GM18858 (cell line): Measurements from ENCODE around the gene RNF112.
"Not testable (repeated sequence)": the region's sequence is repeated elsewhere in the genome, so short reads cannot be mapped to it uniquely, and the experiment has no call there.

Experiments
- ATAC-seq: cut with Tn5 transposase; IDR thresholded peaks from one replicate; pipeline ENCODE4 v1.9.1; 2021; ENCODE audit not compliant: unreplicated experiment

Gene RNF112

GRCh38 chr17:19442731-19443130 is 31.7 kb downstream of the RNF112 start:
- no peak for ATAC-seq

DNA sequence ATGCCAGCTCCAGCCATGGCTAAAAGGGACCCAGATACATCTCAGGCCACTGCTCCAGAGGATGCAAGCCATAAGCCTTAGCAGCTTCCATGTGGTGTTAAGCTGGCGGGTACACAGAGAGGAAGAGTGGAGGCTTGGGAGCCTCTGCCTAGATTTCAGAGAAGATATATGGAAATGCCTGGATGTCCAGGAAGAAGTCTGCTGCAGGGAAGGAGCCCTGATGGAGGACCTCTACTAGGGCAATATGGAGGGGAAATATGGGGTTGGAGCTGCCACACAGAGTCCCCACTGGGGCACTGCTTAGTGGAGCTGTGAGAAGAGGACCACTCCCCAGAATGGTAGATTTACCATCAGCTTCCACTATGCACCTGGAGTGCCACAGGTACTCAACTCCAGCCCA is 32.1 kb downstream of the RNF112 start:
- ATAC-seq = no peak

DNA sequence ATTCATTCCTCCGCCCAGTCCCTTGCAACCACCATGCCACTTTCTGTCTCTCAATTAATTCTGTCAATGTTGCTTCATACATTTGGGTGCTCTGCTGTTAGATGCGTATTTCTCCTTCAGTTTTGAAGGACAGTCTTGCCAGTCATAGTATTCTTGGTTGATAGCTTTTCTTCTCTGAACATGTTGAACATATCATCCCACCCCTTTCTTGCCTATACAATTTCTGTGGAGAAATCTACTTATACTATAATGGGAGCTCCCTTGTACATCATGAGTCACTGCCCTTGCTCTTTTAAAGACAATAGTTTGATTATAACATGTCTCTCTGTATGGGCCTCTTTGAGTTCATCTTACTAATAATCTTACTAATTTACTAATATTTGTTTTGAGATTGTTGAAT is 34.1 kb downstream of the RNF112 start:
- ATAC-seq = no peak

DNA sequence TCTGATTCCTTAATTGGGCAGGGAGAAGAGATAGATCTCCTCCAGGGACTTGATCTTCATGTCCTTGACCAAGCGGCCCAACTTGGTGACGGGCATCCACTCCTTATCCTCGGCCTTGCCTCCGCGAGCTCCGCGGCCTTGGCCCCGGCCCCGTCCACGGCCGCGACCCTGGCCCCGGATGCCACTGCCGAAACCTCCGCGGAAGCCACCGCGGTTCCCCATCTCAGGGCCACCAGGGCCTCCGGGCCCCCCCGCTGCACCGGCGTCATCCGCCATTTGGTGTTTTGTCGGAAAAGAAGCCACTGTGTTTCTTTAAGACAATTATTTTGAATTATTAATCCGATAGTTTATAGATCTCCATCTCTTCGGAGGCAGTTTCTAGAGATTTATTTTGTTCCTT is 35.5 kb downstream of the RNF112 start:
- not testable (repeated sequence) for ATAC-seq

GRCh38 chr17:19447085-19447583 is 36.1 kb downstream of the RNF112 start:
- no peak for ATAC-seq

DNA sequence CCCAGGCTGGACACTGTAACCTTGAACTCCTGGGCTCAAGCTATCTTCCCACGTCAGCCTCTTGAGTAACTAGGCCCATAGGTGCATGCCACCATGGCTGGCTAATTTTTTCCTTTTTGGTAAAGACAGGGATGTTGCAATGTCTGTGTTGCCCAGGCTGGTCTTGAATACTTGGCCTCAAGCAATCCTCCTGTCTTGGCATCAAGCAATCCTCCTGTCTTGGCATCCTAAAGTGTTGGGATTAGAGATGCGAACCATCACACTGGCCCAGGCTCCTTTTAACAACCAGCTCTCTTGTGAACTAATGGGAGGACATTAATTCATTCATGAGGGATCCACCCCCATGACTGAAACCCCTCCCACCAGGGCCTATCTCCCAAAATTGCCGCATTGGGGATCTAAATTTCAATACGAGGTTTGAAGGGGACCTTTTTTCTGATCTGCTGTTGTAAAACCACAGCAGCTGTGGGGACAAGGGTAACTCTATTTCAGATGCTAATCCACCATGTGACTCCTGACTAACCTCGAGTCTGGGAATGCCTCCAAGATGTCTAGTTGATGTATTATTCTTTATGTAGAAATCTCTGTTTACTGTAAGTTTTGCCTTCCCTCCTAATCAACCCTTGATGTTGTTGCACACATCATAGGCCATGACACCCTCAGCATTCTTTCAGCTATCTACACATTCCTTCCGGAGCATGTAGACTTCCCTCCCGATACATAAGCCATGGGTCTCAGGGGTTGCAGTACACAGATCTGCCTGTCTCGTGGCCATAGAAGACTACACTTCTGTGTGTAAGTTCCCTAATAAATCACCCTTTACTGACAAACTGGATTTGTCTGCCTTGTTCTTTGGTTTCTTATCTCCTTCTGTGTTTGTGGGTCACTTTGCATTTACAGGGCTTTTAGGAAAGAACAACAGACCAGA is 37.6 kb downstream of the RNF112 start:
- no peak for ATAC-seq

GRCh38 chr17:19449656-19450055 is 38.6 kb downstream of the RNF112 start:
- no peak for ATAC-seq

DNA sequence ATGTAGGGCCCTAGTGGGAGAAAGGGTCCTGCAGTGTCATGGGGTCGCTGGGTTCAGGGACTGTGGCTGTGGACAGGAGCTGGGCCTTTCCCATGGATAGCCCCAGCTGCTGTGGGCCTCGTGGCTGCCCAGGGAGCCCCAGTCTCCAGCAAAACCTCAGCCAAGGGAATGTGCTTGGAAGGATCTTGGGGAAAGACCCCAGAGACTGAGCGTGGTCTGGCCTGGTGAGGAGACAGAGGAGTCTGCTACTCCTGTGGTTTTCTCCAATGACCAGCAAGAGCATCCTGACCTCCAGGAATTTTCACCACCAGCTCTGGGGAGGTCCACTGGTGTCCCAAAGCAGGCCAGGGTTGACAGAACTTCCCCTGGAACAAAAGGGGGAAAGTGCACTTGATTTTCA is 42.3 kb downstream of the RNF112 start:
- no peak for ATAC-seq

DNA sequence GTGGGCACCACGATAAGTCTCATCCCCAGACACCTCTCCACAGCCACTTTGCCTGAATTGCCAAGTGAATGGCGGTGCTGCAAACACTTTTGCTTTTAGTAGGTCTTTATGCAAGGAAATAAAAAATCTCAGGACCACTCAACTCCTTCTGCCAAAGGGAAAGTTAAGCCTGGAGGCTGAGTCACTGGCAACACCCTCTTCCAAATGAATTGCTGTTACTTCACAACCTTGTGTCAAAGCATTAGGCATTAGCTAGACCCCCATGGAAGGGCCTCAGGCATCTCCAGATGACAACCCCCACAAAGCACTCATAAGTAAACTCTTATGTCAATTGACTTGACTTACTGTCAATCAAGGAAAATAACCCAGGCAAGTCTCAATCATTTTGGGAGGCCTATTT is 43.0 kb downstream of the RNF112 start:
- ATAC-seq = no peak

GRCh38 chr17:19456016-19456927 is 45.2 kb downstream of the RNF112 start:
- no peak for ATAC-seq

GRCh38 chr17:19457046-19457445 is 46.0 kb downstream of the RNF112 start:
- no peak for ATAC-seq

- no peak for ATAC-seq
Measured at GRCh38 chr17:19457830-19458271, 46.8 kb downstream of the RNF112 start.

GRCh38 chr17:19458481-19458880 is 47.4 kb downstream of the RNF112 start:
- ATAC-seq = not testable (repeated sequence)

- not testable (repeated sequence) for ATAC-seq
Measured at GRCh38 chr17:19459018-19459655, 48.1 kb downstream of the RNF112 start.

- ATAC-seq = no peak
Measured at GRCh38 chr17:19460700-19461099, 49.7 kb downstream of the RNF112 start.

DNA sequence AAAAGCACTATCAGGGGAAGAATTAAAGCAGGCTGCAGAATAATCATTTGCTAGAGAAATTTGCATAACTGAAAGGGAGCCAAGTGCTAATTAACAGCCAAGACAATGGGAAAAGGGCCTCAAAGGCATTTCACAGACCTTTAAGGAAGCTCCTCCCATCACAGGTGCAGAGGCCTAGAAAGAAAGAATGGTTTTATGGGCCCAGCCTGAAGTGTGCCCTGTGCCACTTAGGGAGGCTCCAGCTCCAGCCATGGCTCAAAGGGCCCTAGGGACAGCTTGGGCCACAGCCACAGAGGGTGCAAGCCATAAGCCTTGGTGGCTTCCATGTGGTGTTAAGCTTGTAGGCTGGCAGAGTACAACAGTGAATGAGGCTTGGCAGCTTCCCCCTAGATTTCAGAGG is 50.1 kb downstream of the RNF112 start:
- no peak for ATAC-seq

DNA sequence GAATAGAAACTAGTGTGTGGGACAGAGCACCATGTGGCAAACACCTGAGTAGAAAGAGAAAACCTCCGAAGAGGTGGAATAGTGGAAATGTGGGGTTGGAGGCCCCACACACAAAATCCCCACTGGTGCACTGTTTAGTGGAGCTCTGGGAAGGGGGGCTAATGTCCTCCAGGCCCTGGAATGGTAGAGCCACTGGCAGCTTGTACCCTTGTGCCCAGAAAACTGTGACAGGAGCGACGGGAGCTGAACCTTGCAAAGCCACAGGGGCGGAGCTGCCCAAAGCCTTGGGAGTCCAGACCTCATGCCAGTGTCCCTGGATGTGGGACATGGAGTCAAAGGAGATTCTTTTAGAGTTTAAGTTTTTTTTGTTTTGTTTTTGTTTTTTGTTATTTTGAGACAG is 50.6 kb downstream of the RNF112 start:
- ATAC-seq = no peak

GRCh38 chr17:19462456-19463035 is 51.5 kb downstream of the RNF112 start:
- not testable (repeated sequence) for ATAC-seq

DNA sequence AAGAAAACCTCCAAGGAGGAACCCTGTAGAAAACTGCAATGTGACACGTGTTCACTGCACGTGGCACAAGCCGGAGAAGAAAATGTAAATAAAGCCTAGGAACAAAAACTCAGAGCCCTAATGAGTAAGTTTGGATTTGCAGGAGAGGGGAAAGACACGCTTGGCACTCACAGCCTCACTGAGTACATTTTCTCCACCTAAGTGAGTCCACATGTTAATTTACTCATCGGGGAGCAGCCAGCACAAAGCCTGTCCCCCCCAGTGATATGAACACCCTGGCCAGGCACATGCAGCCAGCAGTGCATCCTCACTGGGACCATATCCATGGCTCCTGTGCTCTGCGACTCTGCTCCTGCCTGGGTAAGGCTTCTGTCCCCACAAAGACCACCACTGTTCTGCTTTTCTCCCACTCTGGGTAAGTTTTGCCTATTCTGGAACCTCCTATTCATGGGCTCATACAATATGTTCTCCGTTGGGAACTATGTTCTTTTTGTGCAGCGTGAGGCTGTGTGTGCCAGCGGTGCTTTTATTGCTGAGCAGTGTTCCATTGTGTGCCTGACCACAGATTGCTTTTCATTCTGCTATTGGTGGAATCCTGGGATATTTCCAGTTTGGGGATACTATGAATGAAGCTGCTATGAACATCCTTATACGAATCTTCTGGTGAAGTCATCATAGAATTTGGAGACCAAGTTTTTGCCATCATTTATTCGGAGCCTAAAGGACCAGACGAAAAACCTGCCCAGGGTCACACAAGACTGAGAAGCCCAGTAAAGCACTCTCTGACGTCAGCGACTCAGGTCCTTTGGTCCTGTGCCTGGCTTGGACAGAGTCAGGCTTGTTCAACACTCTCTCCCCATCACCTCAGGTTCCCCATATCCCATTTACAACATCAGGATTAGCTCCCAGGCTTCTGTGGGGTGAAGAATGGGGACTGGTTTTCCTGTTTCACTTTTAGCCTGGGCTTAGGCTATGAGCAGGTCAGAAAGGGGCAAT is 53.3 kb downstream of the RNF112 start:
- ATAC-seq = no peak
